Tibial nerve (tissue), 4 donors: ENCODE results near the gene APOOL.

Source experiments
- CTCF ChIP-seq, 5 experiments: fragments of 200-600 bp in 3 of 5; fragments of 450-650 bp in 2 of 5; sonication (generic) in 3 of 5; IDR thresholded peaks; one replicate each; pipeline ENCODE4 v1.5.1; 2016 to 2019; ENCODE audit warnings: antibody characterized with exemption in 5 of 5, mild to moderate bottlenecking in 3 of 5, moderate library complexity in 2 of 5
- EP300 ChIP-seq, 2 donors: sonication (generic); formaldehyde crosslinking; IDR thresholded peaks; one replicate each; pipeline ENCODE4 v1.6.1; 2017; ENCODE audit warnings: antibody characterized with exemption in 2 of 2, mild to moderate bottlenecking in 1 of 2
- POLR2A ChIP-seq, 2 donors: fragments of 450-650 bp; IDR thresholded peaks; one replicate each; pipeline ENCODE4 v1.6.1; 2017; ENCODE audit warnings: antibody characterized with exemption in 2 of 2, mild to moderate bottlenecking in 2 of 2, moderate library complexity in 2 of 2

GRCh38 chrX:85020216-85020615 lies 16.5 kb downstream of the APOOL start:
- TF ChIP-seq CTCF (IDR thresholded peaks at IDR 0.05), result no peak
- TF ChIP-seq EP300 (IDR thresholded peaks at IDR 0.05), result no peak
- TF ChIP-seq POLR2A (IDR thresholded peaks at IDR 0.05), result no peak
